A549 (cell line): ENCODE results near the gene ATRX.

Source experiments
- CEBPB ChIP-seq, 2 experiments: fragments of >200 bp in 1 of 2; sonication (Bioruptor Twin) in 1 of 2; formaldehyde crosslinking in 1 of 2; IDR thresholded peaks; 2 replicates each; pipeline ENCODE4 v1.6.1; 2012 to 2016
- EP300 ChIP-seq, 2 experiments: fragments of >200 bp; sonication (Bioruptor Twin); formaldehyde crosslinking; IDR thresholded peaks; 2 replicates in 1 of 2; 3 replicates in 1 of 2; pipeline ENCODE4 v1.6.1; 2016 to 2017
- RFX5 ChIP-seq: fragments of 450-650 bp; IDR thresholded peaks from 2 replicates; pipeline ENCODE4 v1.7.1; 2014; ENCODE audit warnings: antibody characterized with exemption, mild to moderate bottlenecking, moderate library complexity
- SMC3 ChIP-seq: fragments of >200 bp; sonication (Bioruptor Twin); formaldehyde crosslinking; IDR thresholded peaks from 3 replicates; pipeline ENCODE4 v1.6.1; 2018; ENCODE audit warnings: inconsistent platforms
- ZFP36 ChIP-seq: fragments of 450-650 bp; IDR thresholded peaks from 2 replicates; pipeline ENCODE4 v1.6.1; 2014; ENCODE audit warnings: borderline replicate concordance; ENCODE audit not compliant: partially characterized antibody
- TF ChIP-seq, protein P1 (sequence below): fragments of >200 bp; sonication (Bioruptor Twin); formaldehyde crosslinking; IDR thresholded peaks from 3 replicates; pipeline ENCODE4 v1.5.1; 2016

DNA sequence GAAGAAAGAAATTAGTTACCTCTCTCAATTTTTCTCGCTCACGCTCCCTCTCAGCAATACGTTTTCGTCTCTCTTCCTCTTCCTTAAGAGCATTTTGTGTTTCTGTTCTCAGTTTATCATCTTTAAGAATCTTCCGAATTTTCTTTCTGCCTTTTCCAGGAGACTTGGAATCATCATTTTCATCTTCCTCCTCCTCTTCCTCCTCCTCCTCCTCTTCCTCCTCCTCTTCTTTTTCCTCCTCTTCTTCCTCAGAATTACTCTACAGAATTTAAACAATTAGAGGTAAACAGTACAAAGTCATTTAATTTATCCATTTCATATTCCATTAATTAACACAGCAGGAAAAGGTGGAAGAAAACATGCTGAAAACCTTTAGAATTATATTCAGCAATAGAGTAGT is 133.9 kb downstream of the ATRX start:
- TF ChIP-seq, protein P1, sequence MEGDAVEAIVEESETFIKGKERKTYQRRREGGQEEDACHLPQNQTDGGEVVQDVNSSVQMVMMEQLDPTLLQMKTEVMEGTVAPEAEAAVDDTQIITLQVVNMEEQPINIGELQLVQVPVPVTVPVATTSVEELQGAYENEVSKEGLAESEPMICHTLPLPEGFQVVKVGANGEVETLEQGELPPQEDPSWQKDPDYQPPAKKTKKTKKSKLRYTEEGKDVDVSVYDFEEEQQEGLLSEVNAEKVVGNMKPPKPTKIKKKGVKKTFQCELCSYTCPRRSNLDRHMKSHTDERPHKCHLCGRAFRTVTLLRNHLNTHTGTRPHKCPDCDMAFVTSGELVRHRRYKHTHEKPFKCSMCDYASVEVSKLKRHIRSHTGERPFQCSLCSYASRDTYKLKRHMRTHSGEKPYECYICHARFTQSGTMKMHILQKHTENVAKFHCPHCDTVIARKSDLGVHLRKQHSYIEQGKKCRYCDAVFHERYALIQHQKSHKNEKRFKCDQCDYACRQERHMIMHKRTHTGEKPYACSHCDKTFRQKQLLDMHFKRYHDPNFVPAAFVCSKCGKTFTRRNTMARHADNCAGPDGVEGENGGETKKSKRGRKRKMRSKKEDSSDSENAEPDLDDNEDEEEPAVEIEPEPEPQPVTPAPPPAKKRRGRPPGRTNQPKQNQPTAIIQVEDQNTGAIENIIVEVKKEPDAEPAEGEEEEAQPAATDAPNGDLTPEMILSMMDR = no peak
- no peak for TF ChIP-seq RFX5
- TF ChIP-seq ZFP36 = no peak
- no peak for TF ChIP-seq CEBPB (IDR thresholded peaks at IDR 0.05)
- TF ChIP-seq SMC3 = no peak
- TF ChIP-seq EP300 (IDR thresholded peaks at IDR 0.05) = no peak
